PC-3 (cell line): ENCODE results near the gene GSTO2. TPM values are rescaled to one million over a fixed set of nuclear protein-coding genes. Genes with fewer than 3 reads are reported as not detected.

Experiments used
- ATAC-seq: fragments of 200-7000 bp; cut with Tn5 transposase; 2 replicates; pipeline ENCODE4 v1.9.1; 2020; ENCODE audit warnings: mild to moderate bottlenecking, moderate library complexity
- BruUV-seq: library from RNA; stranded (reverse); fragments of 400-500 nt; replicated peaks from 2 replicates; lab custom pipeline; 2021; lab: Mats Ljungman, UMichigan
- CTCF ChIA-PET: fragments of 300-600 bp; sonication (Branson Sonifier 250); formaldehyde crosslinking; loops from one replicate; lab custom pipeline; 2022; ENCODE audit warnings: antibody characterized with exemption; lab: Charles Lee
- POLR2A ChIA-PET: fragments of 300-600 bp; sonication (Branson Sonifier 250); formaldehyde crosslinking; loops from one replicate; lab custom pipeline; 2022; ENCODE audit warnings: antibody characterized with exemption; ENCODE audit not compliant: unreplicated experiment; lab: Charles Lee
- DNase-seq: peaks from one replicate; pipeline ENCODE4 v3.0.0-alpha.2; 2015
- H2AFZ ChIP-seq: fragments of 300-600 bp; sonication (generic); 2 replicates; pipeline ENCODE4 v1.6.0; 2016; ENCODE audit warnings: antibody characterized with exemption, low read length
- H3F3A ChIP-seq: fragments of 300-600 bp; sonication (generic); one replicate; pipeline ENCODE4 v1.6.0; 2017; ENCODE audit warnings: antibody characterized with exemption, low read length, control low read depth, mild to moderate bottlenecking; ENCODE audit not compliant: unreplicated experiment
- H3K27ac ChIP-seq: fragments of 300-600 bp; sonication (generic); 2 replicates; pipeline ENCODE4 v1.5.1; 2016; ENCODE audit warnings: mild to moderate bottlenecking, low read length
- H3K27me3 ChIP-seq: fragments of 300-600 bp; sonication (generic); 2 replicates; pipeline ENCODE4 v1.6.1; 2016; ENCODE audit warnings: low read length, mixed read lengths
- H3K36me3 ChIP-seq: fragments of 300-600 bp; sonication (generic); 2 replicates; pipeline ENCODE4 v1.6.1; 2016; ENCODE audit warnings: low read depth, mixed run types, low read length, mixed read lengths
- H3K4me1 ChIP-seq: fragments of 300-600 bp; sonication (generic); 2 replicates; pipeline ENCODE4 v1.5.1; 2016; ENCODE audit warnings: low read length; ENCODE audit not compliant: insufficient read depth
- H3K4me2 ChIP-seq: fragments of 300-600 bp; sonication (generic); 2 replicates; pipeline ENCODE4 v1.6.0; 2016; ENCODE audit warnings: low read length
- H3K4me3 ChIP-seq: fragments of 300-600 bp; sonication (generic); 2 replicates; pipeline ENCODE4 v1.5.1; 2016; ENCODE audit warnings: mild to moderate bottlenecking, low read length, mixed read lengths
- H3K79me2 ChIP-seq: fragments of 300-600 bp; sonication (generic); 2 replicates; pipeline ENCODE4 v1.6.1; 2017; ENCODE audit warnings: low read length, mixed read lengths
- H3K9ac ChIP-seq: fragments of 300-600 bp; sonication (generic); 2 replicates; pipeline ENCODE4 v1.6.0; 2016; ENCODE audit warnings: mild to moderate bottlenecking, low read length
- H3K9me2 ChIP-seq: fragments of 300-600 bp; sonication (generic); replicated peaks from 2 replicates; pipeline ENCODE4 v1.6.1; 2016; ENCODE audit warnings: mixed run types, low read length, mixed read lengths
- H3K9me3 ChIP-seq: fragments of 300-600 bp; sonication (generic); 2 replicates; pipeline ENCODE4 v1.6.1; 2016; ENCODE audit warnings: low read length, mixed read lengths
- H4K20me1 ChIP-seq: fragments of 300-600 bp; sonication (generic); 2 replicates; pipeline ENCODE4 v1.6.1; 2016; ENCODE audit warnings: low read length, mixed read lengths
- CTCF ChIP-seq: fragments of 300-600 bp; sonication (generic); conservative IDR thresholded peaks from 2 replicates; pipeline ENCODE4 v1.5.1; 2017; ENCODE audit warnings: antibody characterized with exemption, low read depth, mild to moderate bottlenecking, low read length
- EZH2 ChIP-seq: fragments of 300-600 bp; sonication (generic); IDR thresholded peaks from one replicate; pipeline ENCODE4 v1.6.1; 2017; ENCODE audit warnings: antibody characterized with exemption, mild to moderate bottlenecking, low read length; ENCODE audit not compliant: unreplicated experiment
- EZH2phosphoT487 ChIP-seq: fragments of 300-600 bp; sonication (generic); IDR thresholded peaks from 2 replicates; pipeline ENCODE4 v1.6.1; 2018; ENCODE audit warnings: mild to moderate bottlenecking, antibody characterized with exemption, low read length, borderline replicate concordance
- intact Hi-C: fragments of 100-400 bp; cut with micrococcal nuclease; formaldehyde crosslinking; loops from 2 replicates; pipeline ENCODE4 v1.9.0; 2023
- total RNA-seq: library from RNA; depleted of rRNA; stranded (reverse); fragments of >200 nt; gene quantifications from 2 replicates; pipeline ENCODE4 v1.2.3, GENCODE V29; 2014

The GSTO2 gene
- total RNA-seq, 1 experiment from 2014 or later = 13.8 TPM

DNA sequence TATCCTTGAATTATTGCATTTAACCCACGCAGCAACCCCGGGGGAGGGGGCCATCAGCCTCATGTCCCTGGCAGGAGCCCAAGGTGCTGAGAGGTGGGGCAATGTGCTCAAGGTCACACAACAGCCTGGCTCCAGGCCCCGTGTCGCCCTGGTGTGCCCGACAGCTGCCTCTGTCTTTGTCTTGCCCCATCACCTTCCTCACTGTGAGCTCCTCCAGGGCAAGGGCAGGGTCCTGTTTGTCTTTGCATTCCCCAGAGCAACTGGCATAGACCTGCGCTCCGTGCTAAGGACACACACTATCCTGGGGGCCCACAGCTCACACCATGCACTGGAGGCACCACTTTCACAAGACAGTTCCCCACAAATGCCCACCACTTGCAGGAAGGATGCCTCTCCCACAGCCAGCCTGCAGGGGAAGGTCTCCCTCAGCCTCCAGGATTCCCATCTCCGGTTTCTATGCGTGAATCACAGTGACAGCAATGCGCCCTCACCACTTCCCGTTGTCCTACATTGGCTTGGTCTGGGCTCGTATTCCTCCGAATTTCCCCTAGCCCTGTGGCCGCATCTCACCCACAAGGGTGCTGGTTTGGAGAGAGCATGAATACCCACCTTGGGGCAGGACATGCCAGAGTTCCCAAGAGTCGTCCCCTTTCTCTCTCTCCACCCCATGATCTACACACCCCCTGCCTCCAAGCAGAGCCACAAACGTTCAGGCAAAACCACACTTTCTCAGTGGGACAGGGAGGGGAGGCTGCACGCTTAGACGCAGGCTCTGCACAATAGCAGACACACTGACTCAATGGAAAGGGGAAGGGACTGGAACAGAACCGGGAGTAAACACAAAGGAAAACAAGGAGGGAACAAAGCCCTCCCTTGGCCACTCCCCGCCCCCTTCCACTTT lies 59.0 kb downstream of the GSTO2 start:
- H3K79me2 ChIP-seq = peaks cover 82% of the 10 kb centered on the region
- no peaks in the 10 kb centered on the region for H3K9me3 ChIP-seq
- peak overlapping the region; percentile 56 for H3K4me3 ChIP-seq
- H3K27ac ChIP-seq = peak overlapping the region; percentile 99
- TF ChIP-seq EZH2phosphoT487 (no peak), EZH2 (no peak), CTCF (no peak)
- peaks cover 60% of the 10 kb centered on the region for H3K4me1 ChIP-seq
- H3K27me3 ChIP-seq = no peaks in the 10 kb centered on the region
- H4K20me1 ChIP-seq = no peaks in the 10 kb centered on the region
- ATAC-seq (peak; percentile 34), DNase-seq (peak; percentile 80)
- BruUV-seq = no TSS peak
- H3K4me2 ChIP-seq = peak overlapping the region; percentile 89
- H2AFZ ChIP-seq = no peak overlapping the region
- H3F3A ChIP-seq = no peaks in the 10 kb centered on the region
- intact Hi-C loops = loop anchor here (2.0 kb wide), 1 partner anchor 17 kb away; no protein-coding TSS in a partner anchor
- H3K9ac ChIP-seq = peak overlapping the region; percentile 94
- POLR2A ChIA-PET = no interaction called here
- CTCF ChIA-PET = no interaction called here
- no peaks in the 10 kb centered on the region for H3K9me2 ChIP-seq
- no peaks in the 10 kb centered on the region for H3K36me3 ChIP-seq

DNA sequence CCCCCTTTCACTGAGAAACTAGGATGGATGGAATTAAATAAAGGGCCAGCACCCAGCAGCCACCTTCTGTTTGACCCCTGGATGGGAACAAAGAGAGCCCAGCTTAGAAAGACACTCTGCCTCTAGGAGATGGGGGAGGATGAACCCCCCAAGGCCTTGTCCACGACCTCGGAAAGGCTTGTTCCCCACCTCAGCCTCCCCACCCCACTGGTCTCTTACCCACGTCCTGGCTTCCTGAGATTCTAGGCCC lies 59.6 kb downstream of the GSTO2 start:
- peak overlapping the region; percentile 89 for H3K4me2 ChIP-seq
- H3F3A ChIP-seq = no peaks in the 10 kb centered on the region
- H3K9me2 ChIP-seq = no peaks in the 10 kb centered on the region
- ChIA-PET POLR2A (no interaction called here), CTCF (no interaction called here)
- peak overlapping the region; percentile 56 for H3K4me3 ChIP-seq
- TF ChIP-seq CTCF = no peak
- TF ChIP-seq EZH2phosphoT487 = no peak
- no peak for TF ChIP-seq EZH2
- H3K79me2 ChIP-seq = peaks cover 82% of the 10 kb centered on the region
- H2AFZ ChIP-seq = no peak overlapping the region
- intact Hi-C loops = loop anchor here (2.0 kb wide), 1 partner anchor 18 kb away; no protein-coding TSS in a partner anchor
- BruUV-seq = no TSS peak
- no peaks in the 10 kb centered on the region for H3K9me3 ChIP-seq
- H3K36me3 ChIP-seq = no peaks in the 10 kb centered on the region
- no peaks in the 10 kb centered on the region for H4K20me1 ChIP-seq
- no peaks in the 10 kb centered on the region for H3K27me3 ChIP-seq
- peak overlapping the region; percentile 99 for H3K27ac ChIP-seq
- DNase-seq (no peak), ATAC-seq (no peak)
- H3K9ac ChIP-seq = peak overlapping the region; percentile 94
- peaks cover 66% of the 10 kb centered on the region for H3K4me1 ChIP-seq
